K562 (cell line): Measurements from ENCODE around the gene MXI1. TPM values are rescaled to one million over a fixed set of nuclear protein-coding genes. Genes with fewer than 3 reads are reported as not detected.

ENCODE experiments used
- ARID2 ChIP-seq: fragments of 450-650 bp; IDR thresholded peaks from 2 replicates; pipeline ENCODE4 v1.6.1; 2017; ENCODE audit warnings: antibody characterized with exemption, mild to moderate bottlenecking
- BRD9 ChIP-seq: fragments of 450-650 bp; IDR thresholded peaks from 2 replicates; pipeline ENCODE4 v1.6.1; 2018; ENCODE audit warnings: low read depth; ENCODE audit not compliant: partially characterized antibody
- ETS2 ChIP-seq: IDR thresholded peaks from 2 replicates; pipeline ENCODE4 v1.6.1; 2016; ENCODE audit warnings: borderline replicate concordance, missing genetic modification characterization, mild to moderate bottlenecking, moderate library complexity, missing compliant biosample characterization; ENCODE audit not compliant: poor library complexity, severe bottlenecking
- HES1 ChIP-seq: fragments of 450-650 bp; IDR thresholded peaks from 2 replicates; pipeline ENCODE4 v1.6.1; 2016; ENCODE audit warnings: low read depth, mild to moderate bottlenecking, moderate library complexity
- HIVEP1 ChIP-seq: fragments of 250-450 bp; sonication (Bioruptor Pico); IDR thresholded peaks from 2 replicates; pipeline ENCODE4 v1.4.0; 2020; ENCODE audit warnings: mild to moderate bottlenecking
- HMG20A ChIP-seq: fragments of 450-650 bp; formaldehyde crosslinking; conservative IDR thresholded peaks from 2 replicates; pipeline ENCODE4 v1.4.0; 2020; ENCODE audit warnings: mild to moderate bottlenecking, mixed read lengths
- RFX5 ChIP-seq: IDR thresholded peaks from 2 replicates; pipeline ENCODE4 v1.6.1; 2011; ENCODE audit warnings: low read depth, mild to moderate bottlenecking, improper control_type of control experiment, low read length
- SAFB ChIP-seq: fragments of 200-400 bp; formaldehyde crosslinking; IDR thresholded peaks from 2 replicates; pipeline ENCODE4 v1.6.1; 2017; ENCODE audit warnings: low read depth, low read length, borderline replicate concordance
- SIRT6 ChIP-seq: IDR thresholded peaks from one replicate; pipeline ENCODE4 v1.6.1; 2012; ENCODE audit warnings: low read depth, mild to moderate bottlenecking, control low read depth, inconsistent platforms, low read length, moderate library complexity
- SUPT5H ChIP-seq: fragments of 450-650 bp; IDR thresholded peaks from 2 replicates; pipeline ENCODE4 v1.6.1; 2016
- UBTF ChIP-seq, 2 experiments: IDR thresholded peaks; 2 replicates each; pipeline ENCODE4 v1.6.1; 2012; ENCODE audit warnings: improper control_type of control experiment in 2 of 2, low read depth in 2 of 2, low read length in 2 of 2, borderline replicate concordance in 1 of 2
- ZNF280A ChIP-seq: fragments of 450-650 bp; IDR thresholded peaks from 2 replicates; pipeline ENCODE4 v1.6.1; 2018; ENCODE audit warnings: mild to moderate bottlenecking, low read depth; ENCODE audit not compliant: partially characterized antibody
- polyA plus RNA-seq, 8 experiments: library from polyadenylated mRNA; depleted of rRNA in 4 of 8; stranded (reverse) in 5 of 8; unstranded in 3 of 8; fragments of >200 nt; fragmentation: Nextera tagmentation in 2 of 8; fragmentation: Illumina TruSeq in 1 of 8; extraction: Ambion mirVana in 2 of 8; extraction: Trizol in 1 of 8; gene quantifications; 2 replicates each; pipeline versions ENCODE4 v1.2.1 to v1.2.3, GENCODE V29; 2011 to 2014; ENCODE audit warnings: inconsistent platforms in 1 of 8, missing spikeins in 1 of 8
- total RNA-seq, 7 experiments: library from RNA; depleted of rRNA in 6 of 7; stranded (reverse); fragments of >200 nt in 6 of 7; fragmentation: Illumina TruSeq in 2 of 7; extraction: Trizol in 2 of 7; gene quantifications; 2 replicates each; pipeline versions ENCODE4 v1.2.1 to v1.2.3, GENCODE V29; 2011 to 2021; ENCODE audit warnings: low replicate concordance in 1 of 7
- TF ChIP-seq, protein P1 (sequence below): sonication (generic); formaldehyde crosslinking; IDR thresholded peaks from 2 replicates; pipeline ENCODE4 v1.8.0; 2023; ENCODE audit warnings: mild to moderate bottlenecking, missing genetic modification reagents
- TF ChIP-seq, protein P2 (sequence below): IDR thresholded peaks from 2 replicates; pipeline ENCODE4 v1.6.1; 2011; ENCODE audit warnings: borderline replicate concordance, low read depth, mild to moderate bottlenecking, moderate library complexity, low read length; ENCODE audit not compliant: insufficient read depth, poor library complexity, severe bottlenecking

The MXI1 gene
- total and polyA plus RNA-seq, 9 of the 15 experiments (the other 6 are each of a cell fraction or from before 2014, with no cell fraction given), result 9.1 to 23.7 (median 14.8) TPM

DNA sequence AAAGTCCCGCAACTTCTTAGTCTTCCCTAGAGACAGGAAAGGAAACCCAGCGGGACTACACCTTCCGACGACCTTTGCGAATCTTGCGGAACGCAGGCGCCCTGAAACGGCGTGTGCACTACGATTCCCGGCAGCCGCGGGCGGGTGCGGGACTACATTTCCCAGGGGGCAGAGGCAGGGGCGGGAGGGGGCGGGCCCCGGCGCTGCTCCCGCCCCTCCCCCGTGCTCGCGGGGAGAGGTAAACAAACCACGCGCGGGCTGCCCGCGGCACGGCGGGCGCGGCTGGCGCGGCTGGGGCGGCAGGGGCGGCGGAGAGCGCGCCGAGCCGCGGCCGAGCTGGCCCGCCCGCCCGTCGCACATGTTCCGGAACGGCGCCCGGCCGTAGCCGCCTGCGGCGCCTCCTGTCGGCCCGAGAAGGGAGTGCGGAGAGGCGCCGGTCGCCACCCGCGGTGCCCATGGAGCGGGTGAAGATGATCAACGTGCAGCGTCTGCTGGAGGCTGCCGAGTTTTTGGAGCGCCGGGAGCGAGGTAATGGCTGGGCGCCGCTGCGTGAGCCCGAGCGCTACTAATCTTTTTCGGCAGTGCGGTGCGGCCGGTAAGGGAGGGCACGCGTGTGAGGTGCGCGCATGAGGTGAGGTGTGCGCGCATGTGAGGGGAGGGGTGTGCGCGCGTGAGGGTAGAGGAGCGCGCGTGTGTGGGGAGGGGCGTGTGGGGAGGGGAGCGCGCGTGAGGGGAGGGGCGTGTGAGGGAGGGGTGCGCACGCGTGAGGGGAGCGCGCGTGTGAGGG lies 18.5 kb downstream of the MXI1 start (continued):
- TF ChIP-seq UBTF (IDR thresholded peaks at IDR 0.05; ENCODE audit: borderline replicate concordance in 1 of 2, low read depth in 2 of 2, low read length in 2 of 2), result no peak
- peak; percentile 35; the same call in 1 of the 2 replicates for TF ChIP-seq SUPT5H
- TF ChIP-seq RFX5, result no peak
- TF ChIP-seq SIRT6, result no peak
- TF ChIP-seq ARID2, result no peak
- no peak for TF ChIP-seq ETS2 (tag)
- TF ChIP-seq HES1, result no peak
- no peak for TF ChIP-seq BRD9
- TF ChIP-seq SAFB, result peak; percentile 78
- TF ChIP-seq, protein P1, sequence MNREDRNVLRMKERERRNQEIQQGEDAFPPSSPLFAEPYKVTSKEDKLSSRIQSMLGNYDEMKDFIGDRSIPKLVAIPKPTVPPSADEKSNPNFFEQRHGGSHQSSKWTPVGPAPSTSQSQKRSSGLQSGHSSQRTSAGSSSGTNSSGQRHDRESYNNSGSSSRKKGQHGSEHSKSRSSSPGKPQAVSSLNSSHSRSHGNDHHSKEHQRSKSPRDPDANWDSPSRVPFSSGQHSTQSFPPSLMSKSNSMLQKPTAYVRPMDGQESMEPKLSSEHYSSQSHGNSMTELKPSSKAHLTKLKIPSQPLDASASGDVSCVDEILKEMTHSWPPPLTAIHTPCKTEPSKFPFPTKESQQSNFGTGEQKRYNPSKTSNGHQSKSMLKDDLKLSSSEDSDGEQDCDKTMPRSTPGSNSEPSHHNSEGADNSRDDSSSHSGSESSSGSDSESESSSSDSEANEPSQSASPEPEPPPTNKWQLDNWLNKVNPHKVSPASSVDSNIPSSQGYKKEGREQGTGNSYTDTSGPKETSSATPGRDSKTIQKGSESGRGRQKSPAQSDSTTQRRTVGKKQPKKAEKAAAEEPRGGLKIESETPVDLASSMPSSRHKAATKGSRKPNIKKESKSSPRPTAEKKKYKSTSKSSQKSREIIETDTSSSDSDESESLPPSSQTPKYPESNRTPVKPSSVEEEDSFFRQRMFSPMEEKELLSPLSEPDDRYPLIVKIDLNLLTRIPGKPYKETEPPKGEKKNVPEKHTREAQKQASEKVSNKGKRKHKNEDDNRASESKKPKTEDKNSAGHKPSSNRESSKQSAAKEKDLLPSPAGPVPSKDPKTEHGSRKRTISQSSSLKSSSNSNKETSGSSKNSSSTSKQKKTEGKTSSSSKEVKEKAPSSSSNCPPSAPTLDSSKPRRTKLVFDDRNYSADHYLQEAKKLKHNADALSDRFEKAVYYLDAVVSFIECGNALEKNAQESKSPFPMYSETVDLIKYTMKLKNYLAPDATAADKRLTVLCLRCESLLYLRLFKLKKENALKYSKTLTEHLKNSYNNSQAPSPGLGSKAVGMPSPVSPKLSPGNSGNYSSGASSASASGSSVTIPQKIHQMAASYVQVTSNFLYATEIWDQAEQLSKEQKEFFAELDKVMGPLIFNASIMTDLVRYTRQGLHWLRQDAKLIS (CRISPR knock-in tag), result no peak
- TF ChIP-seq HMG20A (CRISPR knock-in tag), result no peak
- no peak for TF ChIP-seq HIVEP1
- TF ChIP-seq ZNF280A, result no peak
- TF ChIP-seq, protein P2, sequence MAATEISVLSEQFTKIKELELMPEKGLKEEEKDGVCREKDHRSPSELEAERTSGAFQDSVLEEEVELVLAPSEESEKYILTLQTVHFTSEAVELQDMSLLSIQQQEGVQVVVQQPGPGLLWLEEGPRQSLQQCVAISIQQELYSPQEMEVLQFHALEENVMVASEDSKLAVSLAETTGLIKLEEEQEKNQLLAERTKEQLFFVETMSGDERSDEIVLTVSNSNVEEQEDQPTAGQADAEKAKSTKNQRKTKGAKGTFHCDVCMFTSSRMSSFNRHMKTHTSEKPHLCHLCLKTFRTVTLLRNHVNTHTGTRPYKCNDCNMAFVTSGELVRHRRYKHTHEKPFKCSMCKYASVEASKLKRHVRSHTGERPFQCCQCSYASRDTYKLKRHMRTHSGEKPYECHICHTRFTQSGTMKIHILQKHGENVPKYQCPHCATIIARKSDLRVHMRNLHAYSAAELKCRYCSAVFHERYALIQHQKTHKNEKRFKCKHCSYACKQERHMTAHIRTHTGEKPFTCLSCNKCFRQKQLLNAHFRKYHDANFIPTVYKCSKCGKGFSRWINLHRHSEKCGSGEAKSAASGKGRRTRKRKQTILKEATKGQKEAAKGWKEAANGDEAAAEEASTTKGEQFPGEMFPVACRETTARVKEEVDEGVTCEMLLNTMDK, result peak; percentile 83
